ENCODE results near the gene RLN3. TPM values are rescaled to one million over a fixed set of nuclear protein-coding genes. Genes with fewer than 3 reads are reported as not detected.

Gene RLN3
- total RNA-seq, 4 donors from 2014 or later: not detected

GRCh38 chr19:14073925-14074838 is 46.2 kb downstream of the RLN3 start:
- TF ChIP-seq, protein P1, sequence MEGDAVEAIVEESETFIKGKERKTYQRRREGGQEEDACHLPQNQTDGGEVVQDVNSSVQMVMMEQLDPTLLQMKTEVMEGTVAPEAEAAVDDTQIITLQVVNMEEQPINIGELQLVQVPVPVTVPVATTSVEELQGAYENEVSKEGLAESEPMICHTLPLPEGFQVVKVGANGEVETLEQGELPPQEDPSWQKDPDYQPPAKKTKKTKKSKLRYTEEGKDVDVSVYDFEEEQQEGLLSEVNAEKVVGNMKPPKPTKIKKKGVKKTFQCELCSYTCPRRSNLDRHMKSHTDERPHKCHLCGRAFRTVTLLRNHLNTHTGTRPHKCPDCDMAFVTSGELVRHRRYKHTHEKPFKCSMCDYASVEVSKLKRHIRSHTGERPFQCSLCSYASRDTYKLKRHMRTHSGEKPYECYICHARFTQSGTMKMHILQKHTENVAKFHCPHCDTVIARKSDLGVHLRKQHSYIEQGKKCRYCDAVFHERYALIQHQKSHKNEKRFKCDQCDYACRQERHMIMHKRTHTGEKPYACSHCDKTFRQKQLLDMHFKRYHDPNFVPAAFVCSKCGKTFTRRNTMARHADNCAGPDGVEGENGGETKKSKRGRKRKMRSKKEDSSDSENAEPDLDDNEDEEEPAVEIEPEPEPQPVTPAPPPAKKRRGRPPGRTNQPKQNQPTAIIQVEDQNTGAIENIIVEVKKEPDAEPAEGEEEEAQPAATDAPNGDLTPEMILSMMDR (IDR thresholded peaks at IDR 0.05): no peak
- ATAC-seq (ENCODE audit: low FRiP score) (peak; percentile 38), DNase-seq (ENCODE audit: low spot score) (peak; percentile 51)

DNA sequence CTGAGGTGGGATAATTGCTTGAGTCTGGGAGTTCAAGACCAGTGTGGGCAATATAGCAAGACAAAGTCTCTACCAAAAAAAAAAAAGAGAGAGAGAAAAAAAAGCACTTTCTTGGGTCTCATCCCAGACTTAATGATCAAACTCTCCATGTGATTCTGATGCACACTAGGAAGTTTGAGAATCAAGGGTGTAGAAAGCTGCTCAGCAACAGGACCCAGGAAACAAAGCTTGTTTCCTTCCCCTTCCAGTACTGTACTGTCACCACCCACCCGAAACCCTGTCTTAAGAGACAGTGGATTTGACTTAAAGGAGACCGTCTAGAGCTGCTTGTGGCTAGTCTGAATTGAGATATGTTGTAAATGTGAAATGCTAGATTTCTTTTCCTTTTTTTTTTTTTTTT is 50.5 kb downstream of the RLN3 start:
- TF ChIP-seq, protein P1 (IDR thresholded peaks at IDR 0.05): no peak
- ATAC-seq (ENCODE audit: low FRiP score) (no peak), DNase-seq (ENCODE audit: low spot score) (no peak)

Other genes with a start within 250 kb of the RLN3 start
- 1 to 10 TPM; 3.8 to 5.2 (median 4.6) TPM for gene ZSWIM4, start 232.7 kb upstream of the RLN3 start, total RNA-seq
- gene NANOS3, start 151.0 kb upstream of the RLN3 start, total RNA-seq: not detected
- under 1 TPM in 2 of 4 donors, not detected in 2; 0.46 to 0.95 TPM for gene BRME1, start 122.0 kb upstream of the RLN3 start, total RNA-seq
- gene CC2D1A, start 121.9 kb upstream of the RLN3 start, total RNA-seq: 10 to 100 TPM; 12.3 to 24.9 (median 15.6) TPM
- not detected for gene PODNL1, start 89.7 kb upstream of the RLN3 start, total RNA-seq
- 10 to 100 TPM in 3 of 4 donors, 1 to 10 TPM in 1; 8.9 to 22.9 (median 11.9) TPM for gene DCAF15, start 75.6 kb upstream of the RLN3 start, total RNA-seq
- gene RFX1, start 21.8 kb upstream of the RLN3 start, total RNA-seq: 1 to 10 TPM; 2.8 to 7.6 (median 3.2) TPM
- 10 to 100 TPM in 1 of 4 donors, 1 to 10 TPM in 3; 4.5 to 12.8 (median 6.3) TPM for gene IL27RA, start 3.6 kb downstream of the RLN3 start, total RNA-seq
- gene PALM3, start 33.9 kb downstream of the RLN3 start, total RNA-seq: not detected
- gene MISP3, start 44.6 kb downstream of the RLN3 start, total RNA-seq: 1 to 10 TPM in 3 of 4 donors, not detected in 1; 1.6 to 3.0 (median 2.8) TPM
- not detected for gene C19orf67, start 57.6 kb downstream of the RLN3 start, total RNA-seq
- 10 to 100 TPM in 2 of 4 donors, 1 to 10 TPM in 2; 8.6 to 22.5 (median 10.8) TPM for gene SAMD1, start 62.6 kb downstream of the RLN3 start, total RNA-seq
- 10 to 100 TPM; 31.5 to 56.1 (median 45.1) TPM for gene PRKACA, start 89.6 kb downstream of the RLN3 start, total RNA-seq
- gene ASF1B, start 108.4 kb downstream of the RLN3 start, total RNA-seq: 1 to 10 TPM in 1 of 4 donors, under 1 TPM in 2, not detected in 1; 0.37 to 2.5 (median 0.95) TPM
- gene ADGRL1, start 178.0 kb downstream of the RLN3 start, total RNA-seq: 10 to 100 TPM in 3 of 4 donors, 1 to 10 TPM in 1; 7.7 to 18.0 (median 13.9) TPM

Measured in omental fat pad (tissue), 4 donors.